OCI-LY7 (cell line): ENCODE data around the gene SORCS1. TPM values are rescaled to one million over a fixed set of nuclear protein-coding genes. Genes with fewer than 3 reads are reported as not detected.

Experiments used
- BruUV-seq: library from RNA; stranded (reverse); fragments of 400-500 nt; replicated peaks from 2 replicates; lab custom pipeline; 2021; lab: Mats Ljungman, UMichigan
- CTCF ChIA-PET: fragments of 300-600 bp; sonication (Branson Sonifier 250); formaldehyde crosslinking; loops from one replicate; lab custom pipeline; 2022; ENCODE audit warnings: antibody characterized with exemption; ENCODE audit not compliant: unreplicated experiment; lab: Charles Lee
- POLR2A ChIA-PET: fragments of 300-600 bp; sonication (Branson Sonifier 250); formaldehyde crosslinking; loops from one replicate; lab custom pipeline; 2022; ENCODE audit warnings: antibody characterized with exemption; lab: Charles Lee
- DNase-seq: peaks from one replicate; pipeline ENCODE4 v3.0.0-alpha.2; 2015; ENCODE audit warnings: low spot score
- H2AFZ ChIP-seq: fragments of 200-600 bp; sonication (generic), shearing (Covaris generic); 2 replicates; pipeline ENCODE4 v1.6.1; 2014; ENCODE audit warnings: mild to moderate bottlenecking, antibody characterized with exemption, low read length, moderate library complexity
- H3K27ac ChIP-seq: fragments of 200-600 bp; sonication (generic); 2 replicates; pipeline ENCODE4 v1.5.1; 2014; ENCODE audit warnings: mixed run types, low read depth, mild to moderate bottlenecking, moderate library complexity, low read length, inconsistent platforms; ENCODE audit not compliant: poor library complexity, severe bottlenecking
- H3K36me3 ChIP-seq: fragments of 200-600 bp; sonication (generic); 2 replicates; pipeline ENCODE4 v1.6.1; 2014; ENCODE audit warnings: mild to moderate bottlenecking, antibody characterized with exemption, low read length, moderate library complexity, mixed read lengths; ENCODE audit not compliant: insufficient read depth
- H3K4me1 ChIP-seq: fragments of 200-600 bp; sonication (generic); 2 replicates; pipeline ENCODE4 v1.5.1; 2014; ENCODE audit warnings: mild to moderate bottlenecking, low read length; ENCODE audit not compliant: insufficient read depth, poor library complexity, severe bottlenecking
- H3K4me2 ChIP-seq: fragments of 200-600 bp; sonication (generic); 2 replicates; pipeline ENCODE4 v1.6.1; 2014; ENCODE audit warnings: mild to moderate bottlenecking, low read length
- H3K4me3 ChIP-seq: fragments of 200-600 bp; sonication (generic); 2 replicates; pipeline ENCODE4 v1.5.1; 2014; ENCODE audit warnings: mild to moderate bottlenecking, low read depth, low read length; ENCODE audit not compliant: poor library complexity, severe bottlenecking
- H3K79me2 ChIP-seq: fragments of 200-600 bp; sonication (generic); 2 replicates; pipeline ENCODE4 v1.6.1; 2016; ENCODE audit warnings: low read depth, mild to moderate bottlenecking, low read length, moderate library complexity, mixed read lengths; ENCODE audit not compliant: insufficient read depth
- H3K9me2 ChIP-seq: fragments of 200-600 bp; sonication (generic); 2 replicates; pipeline ENCODE4 v1.6.1; 2016; ENCODE audit warnings: mild to moderate bottlenecking, low read length, mixed read lengths; ENCODE audit not compliant: insufficient read depth
- H3K9me3 ChIP-seq: fragments of 200-600 bp; sonication (generic); 2 replicates; pipeline ENCODE4 v1.6.1; 2014; ENCODE audit warnings: mild to moderate bottlenecking, mixed run types, low read length, mixed read lengths
- H4K20me1 ChIP-seq: fragments of 200-600 bp; sonication (generic); 2 replicates; pipeline ENCODE4 v1.6.1; 2014; ENCODE audit warnings: mild to moderate bottlenecking, antibody characterized with exemption, low read length, moderate library complexity, mixed read lengths; ENCODE audit not compliant: insufficient read depth
- EZH2phosphoT487 ChIP-seq: fragments of 200-600 bp; sonication (generic); IDR thresholded peaks from 2 replicates; pipeline ENCODE4 v1.6.1; 2018; ENCODE audit warnings: low read depth, borderline replicate concordance, mild to moderate bottlenecking, mixed run types, antibody characterized with exemption, low read length, moderate library complexity, mixed read lengths
- intact Hi-C: fragments of 100-400 bp; cut with micrococcal nuclease; formaldehyde crosslinking; loops from one replicate; pipeline ENCODE4 v1.10.0; 2022; ENCODE audit not compliant: unreplicated experiment
- total RNA-seq, 2 experiments: library from RNA; depleted of rRNA in 1 of 2; stranded (reverse); fragments of >200 nt in 1 of 2; shearing (Covaris generic) in 1 of 2; gene quantifications; 2 replicates each; pipeline ENCODE4 v1.2.3, GENCODE V29; 2014 to 2022
- TF ChIP-seq, protein P1 (sequence below): fragments of 200-600 bp; sonication (generic); conservative IDR thresholded peaks from 2 replicates; pipeline ENCODE4 v1.5.1; 2014; ENCODE audit warnings: mild to moderate bottlenecking, antibody characterized with exemption, low read length, moderate library complexity, mixed read lengths

SORCS1 gene
- total RNA-seq, 2 experiments from 2014 or later = not detected

DNA sequence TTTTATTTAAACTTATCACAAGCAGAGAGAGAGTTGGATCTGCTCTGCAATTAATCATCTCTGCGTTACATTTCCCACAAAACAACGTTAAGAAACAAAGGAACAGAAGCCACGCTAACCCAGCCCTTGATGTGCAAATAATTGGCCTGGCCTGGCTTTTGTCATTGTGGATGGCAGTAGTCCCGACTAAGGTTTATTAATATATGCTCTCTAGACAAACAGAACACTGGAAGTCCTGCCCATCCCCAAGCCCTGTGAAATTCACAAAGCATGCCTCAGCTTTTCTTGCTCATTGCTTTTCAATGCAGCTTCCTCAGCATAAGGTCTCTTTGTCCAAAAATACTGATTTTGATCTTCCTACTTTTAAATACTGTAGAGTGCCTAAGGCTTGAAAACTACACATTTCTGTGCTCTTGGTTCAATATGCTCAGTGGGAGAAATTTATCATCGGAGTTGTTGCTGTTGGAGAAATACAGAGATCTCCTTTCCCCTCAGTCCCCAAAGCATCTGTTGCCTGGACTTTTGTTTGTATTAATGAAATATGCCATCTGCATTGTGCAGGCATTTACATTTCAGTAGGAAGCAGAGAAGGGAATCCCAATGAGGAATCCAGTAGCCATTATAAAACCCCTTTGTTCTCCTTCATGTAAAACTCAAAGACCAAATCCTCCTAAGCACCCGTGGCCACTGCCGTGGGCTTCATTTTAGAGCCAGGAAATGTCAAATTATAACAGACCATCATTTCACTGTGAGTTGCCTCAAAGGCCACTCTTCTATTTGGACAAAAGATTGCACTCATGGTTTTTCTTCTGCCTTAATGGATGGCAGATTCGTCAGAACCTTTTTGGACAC lies 61.1 kb downstream of the SORCS1 start:
- Histone ChIP-seq H3K9me3 (no peaks in the 10 kb centered on the region), H4K20me1 (no peaks in the 10 kb centered on the region), H2AFZ (no peak overlapping the region), H3K4me2 (no peak overlapping the region), H3K4me1 (no peaks in the 10 kb centered on the region), H3K4me3 (no peak overlapping the region), H3K27ac (no peak overlapping the region), H3K9me2 (no peaks in the 10 kb centered on the region), H3K36me3 (no peaks in the 10 kb centered on the region), H3K79me2 (no peaks in the 10 kb centered on the region)
- ChIA-PET POLR2A (no interaction called here), CTCF (no interaction called here)
- no TSS peak for BruUV-seq
- DNase-seq = no peak
- intact Hi-C loops = no loop called here
- TF ChIP-seq EZH2phosphoT487 = no peak
- TF ChIP-seq, protein P1, sequence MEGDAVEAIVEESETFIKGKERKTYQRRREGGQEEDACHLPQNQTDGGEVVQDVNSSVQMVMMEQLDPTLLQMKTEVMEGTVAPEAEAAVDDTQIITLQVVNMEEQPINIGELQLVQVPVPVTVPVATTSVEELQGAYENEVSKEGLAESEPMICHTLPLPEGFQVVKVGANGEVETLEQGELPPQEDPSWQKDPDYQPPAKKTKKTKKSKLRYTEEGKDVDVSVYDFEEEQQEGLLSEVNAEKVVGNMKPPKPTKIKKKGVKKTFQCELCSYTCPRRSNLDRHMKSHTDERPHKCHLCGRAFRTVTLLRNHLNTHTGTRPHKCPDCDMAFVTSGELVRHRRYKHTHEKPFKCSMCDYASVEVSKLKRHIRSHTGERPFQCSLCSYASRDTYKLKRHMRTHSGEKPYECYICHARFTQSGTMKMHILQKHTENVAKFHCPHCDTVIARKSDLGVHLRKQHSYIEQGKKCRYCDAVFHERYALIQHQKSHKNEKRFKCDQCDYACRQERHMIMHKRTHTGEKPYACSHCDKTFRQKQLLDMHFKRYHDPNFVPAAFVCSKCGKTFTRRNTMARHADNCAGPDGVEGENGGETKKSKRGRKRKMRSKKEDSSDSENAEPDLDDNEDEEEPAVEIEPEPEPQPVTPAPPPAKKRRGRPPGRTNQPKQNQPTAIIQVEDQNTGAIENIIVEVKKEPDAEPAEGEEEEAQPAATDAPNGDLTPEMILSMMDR = no peak

GRCh38 chr10:107098326-107098725 lies 66.2 kb downstream of the SORCS1 start:
- ChIA-PET CTCF (no interaction called here), POLR2A (interaction anchor here (0.5 to 0.7 kb wide), 2 partner anchors 15 to 183 kb away, joined by 3 to 6 read pairs; no protein-coding TSS in a partner anchor)
- TF ChIP-seq EZH2phosphoT487 = no peak
- TF ChIP-seq, protein P1 = no peak
- intact Hi-C loops = no loop called here
- H3K4me2 ChIP-seq = no peak overlapping the region
- no peaks in the 10 kb centered on the region for H3K9me2 ChIP-seq
- H3K79me2 ChIP-seq = no peaks in the 10 kb centered on the region
- H3K36me3 ChIP-seq = no peaks in the 10 kb centered on the region
- H3K27ac ChIP-seq = no peak overlapping the region
- H2AFZ ChIP-seq = no peak overlapping the region
- no peak for DNase-seq
- no peaks in the 10 kb centered on the region for H3K4me1 ChIP-seq
- no TSS peak for BruUV-seq
- no peaks in the 10 kb centered on the region for H4K20me1 ChIP-seq
- no peaks in the 10 kb centered on the region for H3K9me3 ChIP-seq
- no peak overlapping the region for H3K4me3 ChIP-seq
